Vagina (tissue), 2 donors: ENCODE data around the gene HK3. TPM values are rescaled to one million over a fixed set of nuclear protein-coding genes. Genes with fewer than 3 reads are reported as not detected.

ENCODE experiments used
- DNase-seq, 2 donors: peaks; one replicate each; pipeline ENCODE4 v3.0.0-alpha.2; 2017; ENCODE audit errors: extremely low spot score in 2 of 2
- H3K27ac ChIP-seq: fragments of 200-600 bp; sonication (generic); one replicate; pipeline ENCODE4 v1.5.1; 2019
- H3K27me3 ChIP-seq: fragments of 200-600 bp; sonication (generic); one replicate; pipeline ENCODE4 v1.5.1; 2019
- H3K36me3 ChIP-seq, 2 donors: fragments of 200-600 bp; sonication (generic); one replicate each; pipeline ENCODE4 v1.5.1; 2017 to 2019
- H3K4me1 ChIP-seq: fragments of 200-600 bp; sonication (generic); one replicate; pipeline ENCODE4 v1.5.1; 2019
- H3K4me3 ChIP-seq, 2 donors: fragments of 200-600 bp; sonication (generic); 1 replicate in 1 of 2; 2 replicates in 1 of 2; pipeline ENCODE4 v1.5.1; 2016 to 2019
- H3K9me3 ChIP-seq: fragments of 200-600 bp; sonication (generic); one replicate; pipeline ENCODE4 v1.5.1; 2019
- POLR2A ChIP-seq, 2 donors: fragments of 450-650 bp; IDR thresholded peaks; one replicate each; pipeline ENCODE4 v1.6.1; 2017; ENCODE audit warnings: antibody characterized with exemption in 2 of 2, mild to moderate bottlenecking in 2 of 2, moderate library complexity in 2 of 2
- POLR2AphosphoS5 ChIP-seq, 2 donors: sonication (generic); formaldehyde crosslinking; IDR thresholded peaks; one replicate each; pipeline ENCODE4 v1.9.0; 2017; ENCODE audit warnings: antibody characterized with exemption in 2 of 2, mild to moderate bottlenecking in 2 of 2, low read depth in 1 of 2; ENCODE audit not compliant: insufficient read depth in 1 of 2
- intact Hi-C: fragments of 100-400 bp; cut with DNase I; formaldehyde crosslinking; loops from one replicate; pipeline ENCODE4 v1.15.1; 2023
- total RNA-seq: library from RNA; depleted of rRNA; stranded (reverse); fragments of >200 nt; gene quantifications from one replicate; pipeline ENCODE4 v1.2.3, GENCODE V29; 2016
- TF ChIP-seq, protein P1 (sequence below), 3 experiments: fragments of 450-650 bp in 2 of 3; fragments of 200-600 bp in 1 of 3; sonication (generic) in 1 of 3; IDR thresholded peaks; one replicate each; pipeline ENCODE4 v1.5.1; 2017 to 2019; ENCODE audit warnings: antibody characterized with exemption in 3 of 3, mild to moderate bottlenecking in 2 of 3, moderate library complexity in 2 of 3

HK3 gene
- total RNA-seq, 1 donor from 2014 or later, result 7.4 TPM

DNA sequence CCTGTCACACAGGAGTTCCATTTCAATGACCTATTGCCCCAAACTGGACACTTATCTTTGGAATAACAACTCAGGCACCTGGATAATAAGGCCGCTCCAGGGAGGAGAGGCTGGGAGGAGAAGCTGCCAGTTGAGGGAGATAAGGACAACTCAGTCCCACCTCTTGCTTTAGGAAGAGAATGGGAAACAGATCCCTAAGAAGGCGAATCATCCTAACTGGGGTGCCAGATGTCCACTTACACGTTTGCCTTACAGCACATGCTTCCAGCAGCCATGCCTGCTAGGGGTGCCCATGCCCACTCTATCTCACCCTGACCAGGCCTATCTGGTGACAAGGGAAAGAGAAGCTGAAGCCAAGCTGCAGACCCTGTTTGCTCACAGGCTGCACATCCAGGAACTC lies 6.5 kb downstream of the HK3 start:
- DNase-seq, result peak; percentile 64 to 71
- H3K4me1 ChIP-seq, result no peaks in the 10 kb centered on the region
- H3K36me3 ChIP-seq, result no peaks in the 10 kb centered on the region
- H3K4me3 ChIP-seq, result no peak overlapping the region
- H3K27ac ChIP-seq, result no peak overlapping the region
- H3K9me3 ChIP-seq, result no peaks in the 10 kb centered on the region
- no peaks in the 10 kb centered on the region for H3K27me3 ChIP-seq
- TF ChIP-seq POLR2A (IDR thresholded peaks at IDR 0.05) (no peak), POLR2AphosphoS5 (IDR thresholded peaks at IDR 0.05; ENCODE audit: insufficient read depth in 1 of 2, low read depth in 1 of 2) (no peak)
- TF ChIP-seq, protein P1, sequence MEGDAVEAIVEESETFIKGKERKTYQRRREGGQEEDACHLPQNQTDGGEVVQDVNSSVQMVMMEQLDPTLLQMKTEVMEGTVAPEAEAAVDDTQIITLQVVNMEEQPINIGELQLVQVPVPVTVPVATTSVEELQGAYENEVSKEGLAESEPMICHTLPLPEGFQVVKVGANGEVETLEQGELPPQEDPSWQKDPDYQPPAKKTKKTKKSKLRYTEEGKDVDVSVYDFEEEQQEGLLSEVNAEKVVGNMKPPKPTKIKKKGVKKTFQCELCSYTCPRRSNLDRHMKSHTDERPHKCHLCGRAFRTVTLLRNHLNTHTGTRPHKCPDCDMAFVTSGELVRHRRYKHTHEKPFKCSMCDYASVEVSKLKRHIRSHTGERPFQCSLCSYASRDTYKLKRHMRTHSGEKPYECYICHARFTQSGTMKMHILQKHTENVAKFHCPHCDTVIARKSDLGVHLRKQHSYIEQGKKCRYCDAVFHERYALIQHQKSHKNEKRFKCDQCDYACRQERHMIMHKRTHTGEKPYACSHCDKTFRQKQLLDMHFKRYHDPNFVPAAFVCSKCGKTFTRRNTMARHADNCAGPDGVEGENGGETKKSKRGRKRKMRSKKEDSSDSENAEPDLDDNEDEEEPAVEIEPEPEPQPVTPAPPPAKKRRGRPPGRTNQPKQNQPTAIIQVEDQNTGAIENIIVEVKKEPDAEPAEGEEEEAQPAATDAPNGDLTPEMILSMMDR (IDR thresholded peaks at IDR 0.05), result no peak
- intact Hi-C loops, result no loop called here

DNA sequence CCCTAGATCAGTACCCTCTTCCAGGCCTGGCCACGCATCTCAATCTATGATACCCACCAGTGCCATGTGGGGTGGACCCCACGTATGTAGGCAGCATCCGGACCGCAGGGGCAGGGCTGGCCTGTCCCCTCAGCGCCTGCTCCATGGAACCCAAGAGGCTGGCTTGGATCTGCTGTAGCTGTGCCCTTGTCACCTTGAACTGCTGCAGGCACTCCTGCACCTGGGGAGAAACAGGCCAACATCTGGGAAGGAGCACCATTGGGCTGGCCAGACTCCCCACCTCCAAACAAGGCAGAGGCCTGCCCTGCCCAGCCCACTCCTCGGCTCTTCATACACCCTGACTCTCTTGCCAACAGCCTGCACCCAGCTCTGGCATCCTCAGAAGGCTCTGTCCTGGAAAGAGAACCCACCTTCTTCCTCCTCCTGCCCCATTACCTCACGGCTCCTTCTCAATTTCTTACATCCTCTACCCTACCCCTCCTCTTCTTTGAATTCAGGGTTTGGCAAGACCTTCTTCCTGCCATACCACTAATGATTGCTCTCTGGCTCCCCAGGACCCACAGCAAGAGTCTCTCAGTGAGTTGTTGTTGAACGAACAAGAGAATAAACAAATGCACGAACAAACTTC lies 7.7 kb downstream of the HK3 start:
- H3K27me3 ChIP-seq, result no peaks in the 10 kb centered on the region
- TF ChIP-seq POLR2AphosphoS5 (IDR thresholded peaks at IDR 0.05; ENCODE audit: insufficient read depth in 1 of 2, low read depth in 1 of 2) (no peak), POLR2A (IDR thresholded peaks at IDR 0.05) (no peak)
- TF ChIP-seq, protein P1 (IDR thresholded peaks at IDR 0.05), result no peak
- H3K27ac ChIP-seq, result no peak overlapping the region
- intact Hi-C loops, result no loop called here
- DNase-seq, result peak in 1 of 2 donors; percentile 42
- no peaks in the 10 kb centered on the region for H3K36me3 ChIP-seq
- no peaks in the 10 kb centered on the region for H3K4me1 ChIP-seq
- no peaks in the 10 kb centered on the region for H3K9me3 ChIP-seq
- H3K4me3 ChIP-seq, result no peak overlapping the region

GRCh38 chr5:176890455-176891330 lies 8.5 kb downstream of the HK3 start:
- TF ChIP-seq, protein P1 (IDR thresholded peaks at IDR 0.05), result no peak
- TF ChIP-seq POLR2AphosphoS5 (IDR thresholded peaks at IDR 0.05; ENCODE audit: insufficient read depth in 1 of 2, low read depth in 1 of 2), result no peak
- no peak for TF ChIP-seq POLR2A (IDR thresholded peaks at IDR 0.05)
- H3K4me3 ChIP-seq, result no peak overlapping the region
- no peak for DNase-seq
- H3K4me1 ChIP-seq, result no peaks in the 10 kb centered on the region
- H3K27me3 ChIP-seq, result no peaks in the 10 kb centered on the region
- no peak overlapping the region for H3K27ac ChIP-seq
- no peaks in the 10 kb centered on the region for H3K36me3 ChIP-seq
- intact Hi-C loops, result no loop called here
- no peaks in the 10 kb centered on the region for H3K9me3 ChIP-seq

GRCh38 chr5:176889321-176890280 lies 9.5 kb downstream of the HK3 start:
- Histone ChIP-seq H3K27ac (no peak overlapping the region), H3K27me3 (no peaks in the 10 kb centered on the region), H3K4me3 (no peak overlapping the region), H3K36me3 (no peaks in the 10 kb centered on the region), H3K9me3 (no peaks in the 10 kb centered on the region), H3K4me1 (no peaks in the 10 kb centered on the region)
- TF ChIP-seq POLR2AphosphoS5 (IDR thresholded peaks at IDR 0.05; ENCODE audit: insufficient read depth in 1 of 2, low read depth in 1 of 2) (no peak), POLR2A (IDR thresholded peaks at IDR 0.05) (no peak)
- TF ChIP-seq, protein P1 (IDR thresholded peaks at IDR 0.05), result no peak
- DNase-seq, result no peak
- intact Hi-C loops, result no loop called here
